GM18507 (cell line): ENCODE data around the gene NPHP4.
"Not testable (repeated sequence)": the region's sequence is repeated elsewhere in the genome, so short reads cannot be mapped to it uniquely, and the experiment has no call there.

Experiments used
- DNase-seq: peaks from one replicate; pipeline ENCODE4 v3.0.0; 2011; ENCODE audit warnings: low read depth; ENCODE audit not compliant: insufficient read length; ENCODE audit errors: extremely low spot score
- FAIRE-seq: peaks from 2 replicates; lab custom pipeline; 2011; peaks lifted over from hg19 to GRCh38; lab: Jason Lieb, UNC

NPHP4 gene

GRCh38 chr1:5922700-5923330 is 69.4 kb downstream of the NPHP4 start:
- not testable (repeated sequence) for DNase-seq, FAIRE-seq

- FAIRE-seq (no peak), DNase-seq (no peak)
These were observed 70.6 kb downstream of the NPHP4 start for GRCh38 chr1:5921671-5922070.

DNA sequence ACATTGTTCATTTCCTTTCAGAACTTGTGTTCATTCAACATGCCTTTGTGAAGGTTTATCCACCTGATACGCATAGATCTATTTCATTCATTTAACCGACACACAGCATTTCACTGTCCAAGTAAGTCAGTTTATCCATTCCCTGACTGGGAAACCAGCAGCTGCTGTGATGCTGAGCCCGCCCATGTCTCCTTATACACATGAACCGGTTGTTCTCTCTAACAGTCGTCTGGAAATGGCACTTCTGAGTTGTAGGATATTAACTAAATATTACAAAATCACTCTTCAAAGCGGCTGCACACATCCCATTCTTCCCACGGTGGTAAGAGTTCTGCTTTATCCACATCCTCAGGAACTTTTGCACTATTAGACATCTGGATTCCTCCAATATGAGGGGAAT is 71.1 kb downstream of the NPHP4 start:
- no peak for FAIRE-seq
- no peak for DNase-seq

GRCh38 chr1:5920201-5920600 is 72.0 kb downstream of the NPHP4 start:
- DNase-seq (no peak), FAIRE-seq (no peak)

- FAIRE-seq, result no peak
- no peak for DNase-seq
These were observed 74.0 kb downstream of the NPHP4 start for GRCh38 chr1:5918275-5918649.

GRCh38 chr1:5917591-5918274 is 74.5 kb downstream of the NPHP4 start:
- DNase-seq, result no peak
- FAIRE-seq, result no peak

GRCh38 chr1:5917281-5917590 is 75.0 kb downstream of the NPHP4 start:
- DNase-seq (no peak), FAIRE-seq (no peak)

- DNase-seq (no peak), FAIRE-seq (no peak)
These were observed 75.5 kb downstream of the NPHP4 start for GRCh38 chr1:5916572-5917280.

DNA sequence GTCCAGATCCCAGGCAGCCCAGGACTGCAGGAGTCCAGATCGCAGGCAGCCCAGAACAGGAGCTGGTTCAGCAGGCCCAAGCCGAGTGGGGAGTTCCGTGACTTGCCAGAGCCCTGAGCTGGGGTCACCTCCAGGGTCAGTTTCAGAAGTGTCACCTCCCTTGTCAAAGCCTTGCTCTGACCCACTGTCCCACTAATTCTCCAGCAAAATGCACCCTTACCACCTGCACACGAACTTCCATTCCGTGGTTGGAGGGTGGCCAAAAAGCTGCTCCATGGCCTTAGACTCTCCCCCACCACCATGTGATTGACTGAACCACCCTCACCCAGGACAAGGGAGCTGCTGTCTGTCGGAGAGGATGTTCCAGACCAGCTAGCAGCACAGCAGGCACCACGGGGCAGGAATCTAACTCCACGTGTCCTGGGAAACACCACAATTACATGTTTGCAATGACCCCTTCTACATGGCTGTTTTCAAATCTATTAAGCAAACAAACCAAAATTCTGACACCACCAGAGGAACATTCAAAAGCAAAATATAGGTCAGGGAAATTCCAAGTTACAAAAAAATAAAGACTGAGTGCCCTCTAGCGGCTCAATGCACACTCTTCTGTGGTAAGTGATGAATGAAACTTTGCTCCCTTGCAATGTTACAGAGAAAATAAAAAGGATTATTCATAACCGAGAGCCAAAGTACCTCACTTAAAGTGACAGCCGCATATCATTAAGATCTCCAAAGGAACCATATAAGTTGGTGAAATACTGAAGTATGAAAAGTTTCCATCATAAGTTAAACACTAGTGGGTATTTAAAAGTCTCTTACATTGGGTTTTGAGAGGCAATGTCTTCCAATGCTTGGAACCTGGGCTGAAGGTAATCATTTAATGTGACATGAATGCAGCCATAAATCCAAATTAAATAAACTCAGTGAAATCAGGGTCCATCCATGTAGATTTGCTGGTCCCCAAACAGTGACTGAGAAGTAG is 76.3 kb downstream of the NPHP4 start:
- DNase-seq (peak; percentile 15), FAIRE-seq (peak; percentile 82)

GRCh38 chr1:5914676-5915365 is 77.4 kb downstream of the NPHP4 start:
- FAIRE-seq, result no peak
- DNase-seq, result no peak

- FAIRE-seq (no peak), DNase-seq (no peak)
These were observed 78.3 kb downstream of the NPHP4 start for GRCh38 chr1:5913876-5914275.

DNA sequence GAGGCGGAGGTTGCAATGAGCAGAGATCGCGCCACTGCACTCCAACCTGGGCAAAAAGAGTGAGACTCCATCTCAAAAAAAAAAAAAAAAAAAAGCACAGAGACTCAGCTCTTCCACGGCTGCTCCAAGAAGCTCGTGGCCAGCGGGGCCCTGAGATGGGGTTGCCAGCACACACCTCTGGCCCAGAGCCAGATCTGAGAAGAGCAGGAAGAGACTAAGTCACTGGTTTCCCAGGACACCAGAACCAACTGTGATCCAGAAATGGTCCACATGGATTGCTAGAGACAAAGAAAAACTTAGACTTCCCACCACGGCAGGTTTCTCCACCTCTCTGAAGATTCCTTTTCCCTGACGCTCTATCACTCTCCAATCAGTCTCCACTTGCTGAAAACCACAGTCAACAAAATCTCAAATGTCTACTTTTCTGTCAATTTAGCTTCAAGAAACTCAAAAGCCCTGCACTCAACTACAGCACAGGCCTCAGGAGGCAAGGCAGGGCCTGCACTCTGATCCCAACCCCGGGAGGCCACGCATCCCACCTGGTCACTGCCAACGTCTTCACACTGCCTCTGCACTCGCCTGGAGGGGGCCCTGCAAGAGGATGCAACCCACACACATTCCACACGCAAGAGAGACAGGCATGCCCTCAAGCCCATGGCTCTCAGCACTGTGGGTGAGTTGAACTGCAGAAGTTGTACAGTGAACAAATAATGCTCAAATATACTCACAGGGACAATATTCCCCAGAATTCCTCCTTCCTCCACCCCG is 79.0 kb downstream of the NPHP4 start:
- DNase-seq, result no peak
- no peak for FAIRE-seq

DNA sequence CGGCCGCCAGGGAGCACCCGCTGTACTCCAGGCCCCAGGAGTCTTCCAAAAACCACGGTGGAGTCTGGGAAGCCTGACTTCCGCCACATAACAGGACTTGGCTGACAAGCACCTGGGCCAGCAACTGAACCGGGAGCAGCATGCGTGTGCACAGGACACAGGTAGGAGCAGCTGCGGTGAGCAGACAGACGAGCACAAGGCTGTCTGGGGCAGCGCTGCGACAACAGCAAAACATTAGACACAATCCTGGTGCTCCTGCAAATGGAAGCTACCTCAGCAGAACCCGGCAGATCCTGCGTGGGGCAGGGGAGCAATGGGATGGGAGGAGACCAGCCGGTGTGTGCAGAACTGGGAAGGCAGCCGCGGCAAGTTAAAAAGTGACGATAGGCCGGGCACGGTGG is 80.4 kb downstream of the NPHP4 start:
- DNase-seq (no peak), FAIRE-seq (no peak)

DNA sequence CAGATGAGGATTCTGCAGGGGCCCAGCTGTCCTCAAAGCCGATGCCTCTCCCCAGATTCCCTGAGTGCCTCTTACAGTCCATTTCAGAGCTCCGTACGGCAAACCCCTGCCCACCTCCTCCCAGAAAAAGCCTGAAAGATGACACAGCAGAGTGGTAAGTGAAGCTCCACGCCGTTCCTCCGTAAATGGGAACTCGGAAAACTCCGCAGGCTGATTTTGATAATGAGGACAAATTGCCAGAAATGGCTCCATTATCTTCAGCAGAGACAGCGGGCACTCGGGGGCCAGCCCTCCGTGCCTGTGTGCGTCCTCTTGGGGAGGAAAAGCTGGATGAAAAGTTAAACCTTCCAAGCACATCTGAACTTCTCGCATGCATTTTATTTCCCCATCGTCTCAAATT is 81.1 kb downstream of the NPHP4 start:
- no peak for DNase-seq
- FAIRE-seq, result no peak

DNA sequence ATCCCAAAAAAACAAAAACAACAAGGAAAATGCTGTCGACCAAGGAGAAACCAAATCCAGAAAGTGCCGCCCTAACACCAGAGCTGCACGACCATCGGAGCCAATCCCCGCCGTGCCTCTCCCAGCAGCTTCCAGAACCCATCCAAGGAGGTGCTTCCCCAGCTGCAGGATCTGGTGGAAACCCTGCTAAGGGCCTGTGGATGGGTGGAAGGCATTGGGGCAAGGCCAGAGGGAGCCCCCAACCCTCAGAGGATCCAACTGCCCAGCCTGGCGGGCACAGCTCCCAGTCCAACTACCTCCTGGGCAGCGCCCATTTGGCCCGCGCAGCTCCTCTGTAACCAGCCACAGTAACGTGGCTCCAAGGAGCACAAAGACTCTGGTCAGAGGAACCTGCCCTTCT is 81.6 kb downstream of the NPHP4 start:
- DNase-seq, result no peak
- FAIRE-seq, result no peak

DNA sequence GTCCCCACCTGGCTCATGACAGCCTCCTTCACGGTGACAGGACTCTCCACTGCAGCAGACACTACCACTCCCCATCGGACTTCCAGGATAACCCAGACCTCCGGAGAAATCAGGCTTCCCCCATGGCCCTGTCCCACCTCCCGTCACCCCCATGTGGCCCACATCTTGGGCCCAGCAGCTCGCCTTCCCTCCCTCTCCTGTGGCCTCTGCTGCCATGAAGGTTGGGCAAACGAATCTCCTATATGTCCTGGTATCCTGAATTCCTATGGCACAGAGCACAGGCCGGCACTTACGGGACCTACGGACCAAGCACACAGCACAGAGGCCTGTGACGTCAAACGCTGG is 82.0 kb downstream of the NPHP4 start:
- no peak for FAIRE-seq

GRCh38 chr1:5909576-5910275 is 82.5 kb downstream of the NPHP4 start:
- DNase-seq, result no peak
- no peak for FAIRE-seq

More for the DNA sequence above, 82.0 kb downstream of the NPHP4 start:
- no peak for DNase-seq
